Duodenal mucosa (tissue), 2 donors: ENCODE data around the gene C1QB.
"Not testable (repeated sequence)": the region's sequence is repeated elsewhere in the genome, so short reads cannot be mapped to it uniquely, and the experiment has no call there.

Source experiments
- H3K27ac ChIP-seq: one replicate; pipeline ENCODE4 v1.7.0; 2013; ENCODE audit warnings: low read depth, low read length
- H3K27me3 ChIP-seq, 2 donors: one replicate each; pipeline ENCODE4 v1.7.0; 2013; ENCODE audit warnings: low read length in 2 of 2, control low read depth in 1 of 2; ENCODE audit not compliant: insufficient read depth in 2 of 2, control insufficient read depth in 1 of 2
- H3K36me3 ChIP-seq, 2 donors: one replicate each; pipeline ENCODE4 v1.7.0; 2013; ENCODE audit warnings: low read length in 2 of 2, control low read depth in 1 of 2; ENCODE audit not compliant: insufficient read depth in 2 of 2, control insufficient read depth in 1 of 2
- H3K4me1 ChIP-seq, 2 donors: one replicate each; pipeline ENCODE4 v1.7.0; 2013; ENCODE audit warnings: low read length in 2 of 2, control low read depth in 1 of 2; ENCODE audit not compliant: insufficient read depth in 2 of 2, control insufficient read depth in 1 of 2
- H3K4me3 ChIP-seq, 2 donors: one replicate each; pipeline ENCODE4 v1.7.0; 2013; ENCODE audit warnings: low read length in 2 of 2, low read depth in 1 of 2
- H3K9ac ChIP-seq, 2 donors: one replicate each; pipeline ENCODE4 v1.7.0; 2013; ENCODE audit warnings: low read length in 2 of 2, low read depth in 1 of 2
- H3K9me3 ChIP-seq, 2 donors: one replicate each; pipeline ENCODE4 v1.7.0; 2013; ENCODE audit warnings: low read length in 2 of 2, control low read depth in 1 of 2; ENCODE audit not compliant: control insufficient read depth in 1 of 2

Gene C1QB

GRCh38 chr1:22676151-22676550, 23.1 kb downstream of the C1QB start:
- not testable (repeated sequence) for H3K27me3 ChIP-seq, H3K36me3 ChIP-seq, H3K9me3 ChIP-seq, H3K27ac ChIP-seq, H3K4me3 ChIP-seq, H3K9ac ChIP-seq
- peaks cover 27 to 50% of the 10 kb centered on the region in 2 donors for H3K4me1 ChIP-seq

GRCh38 chr1:22676916-22677583, 24.0 kb downstream of the C1QB start:
- Histone ChIP-seq H3K4me3 (peak overlapping the region in 1 of 2 donors; percentile 6), H3K9ac (peak overlapping the region; percentile 10 to 30), H3K9me3 (no peaks in the 10 kb centered on the region), H3K27ac (no peak overlapping the region), H3K36me3 (no peaks in the 10 kb centered on the region), H3K27me3 (no peaks in the 10 kb centered on the region), H3K4me1 (peaks cover 27 to 50% of the 10 kb centered on the region in 2 donors)

GRCh38 chr1:22677931-22678896, 25.2 kb downstream of the C1QB start:
- H3K9me3 ChIP-seq, result no peaks in the 10 kb centered on the region
- H3K27me3 ChIP-seq, result no peaks in the 10 kb centered on the region
- peak overlapping the region in 1 of 2 donors; percentile 6 for H3K4me3 ChIP-seq
- H3K36me3 ChIP-seq, result no peaks in the 10 kb centered on the region
- peak overlapping the region in 1 of 2 donors; percentile 12 for H3K9ac ChIP-seq
- H3K27ac ChIP-seq, result no peak overlapping the region
- H3K4me1 ChIP-seq, result peaks cover 27 to 50% of the 10 kb centered on the region in 2 donors

GRCh38 chr1:22680726-22681125, 27.7 kb downstream of the C1QB start:
- peak overlapping the region in 1 of 2 donors; percentile 18 for H3K9ac ChIP-seq
- H3K4me1 ChIP-seq, result peaks cover 27 to 46% of the 10 kb centered on the region in 2 donors
- no peaks in the 10 kb centered on the region for H3K27me3 ChIP-seq
- H3K4me3 ChIP-seq, result no peak overlapping the region
- H3K36me3 ChIP-seq, result no peaks in the 10 kb centered on the region
- H3K27ac ChIP-seq, result no peak overlapping the region
- H3K9me3 ChIP-seq, result no peaks in the 10 kb centered on the region

GRCh38 chr1:22681556-22682276, 28.7 kb downstream of the C1QB start:
- no peaks in the 10 kb centered on the region for H3K27me3 ChIP-seq

GRCh38 chr1:22683547-22683946, 30.5 kb downstream of the C1QB start:
- H3K27me3 ChIP-seq, result no peaks in the 10 kb centered on the region
- H3K4me1 ChIP-seq, result peaks cover 13 to 23% of the 10 kb centered on the region in 2 donors
- H3K4me3 ChIP-seq, result no peak overlapping the region
- no peak overlapping the region for H3K27ac ChIP-seq
- no peaks in the 10 kb centered on the region for H3K36me3 ChIP-seq
- H3K9me3 ChIP-seq, result no peaks in the 10 kb centered on the region
- H3K9ac ChIP-seq, result no peak overlapping the region

More at GRCh38 chr1:22681556-22682276, 28.7 kb downstream of the C1QB start:
- peaks cover 23 to 40% of the 10 kb centered on the region in 2 donors for H3K4me1 ChIP-seq
- no peak overlapping the region for H3K4me3 ChIP-seq
- no peak overlapping the region for H3K9ac ChIP-seq
- no peaks in the 10 kb centered on the region for H3K9me3 ChIP-seq
- no peaks in the 10 kb centered on the region for H3K36me3 ChIP-seq
- no peak overlapping the region for H3K27ac ChIP-seq

GRCh38 chr1:22685591-22686059, 32.6 kb downstream of the C1QB start:
- Histone ChIP-seq H3K4me3 (no peak overlapping the region), H3K4me1 (peaks cover under 1 to 3% of the 10 kb centered on the region in 2 donors), H3K27me3 (no peaks in the 10 kb centered on the region), H3K9ac (no peak overlapping the region), H3K36me3 (no peaks in the 10 kb centered on the region), H3K27ac (no peak overlapping the region), H3K9me3 (no peaks in the 10 kb centered on the region)

- Histone ChIP-seq H3K4me3 (no peak overlapping the region), H3K9me3 (no peaks in the 10 kb centered on the region), H3K4me1 (no peaks in the 10 kb centered on the region), H3K36me3 (no peaks in the 10 kb centered on the region), H3K9ac (no peak overlapping the region), H3K27ac (no peak overlapping the region), H3K27me3 (no peaks in the 10 kb centered on the region)
Observed at GRCh38 chr1:22687191-22687590, 34.2 kb downstream of the C1QB start.

- no peak overlapping the region for H3K27ac ChIP-seq
- no peak overlapping the region for H3K9ac ChIP-seq
- no peaks in the 10 kb centered on the region for H3K36me3 ChIP-seq
- H3K27me3 ChIP-seq, result no peaks in the 10 kb centered on the region
- no peaks in the 10 kb centered on the region for H3K4me1 ChIP-seq
- no peaks in the 10 kb centered on the region for H3K9me3 ChIP-seq
- H3K4me3 ChIP-seq, result no peak overlapping the region
Observed at GRCh38 chr1:22688466-22688865, 35.4 kb downstream of the C1QB start.
